Dedifferentiated amniotic fluid mesenchymal stem cell (primary cell): ENCODE measurements around the gene APBA3.

Experiments used
- DNase-seq: peaks from one replicate; pipeline ENCODE4 v3.0.0-alpha.2; 2016; ENCODE audit errors: extremely low spot score

APBA3 gene

GRCh38 chr19:3720349-3720917 is 41.1 kb downstream of the APBA3 start:
- DNase-seq, result no peak

GRCh38 chr19:3719868-3720267 is 41.6 kb downstream of the APBA3 start:
- no peak for DNase-seq

- DNase-seq, result no peak
These were observed 45.3 kb downstream of the APBA3 start for GRCh38 chr19:3716147-3716668.

- no peak for DNase-seq
These were observed 48.6 kb downstream of the APBA3 start for GRCh38 chr19:3712663-3713611.

- DNase-seq, result no peak
These were observed 51.2 kb downstream of the APBA3 start for GRCh38 chr19:3710265-3710812.

GRCh38 chr19:3708207-3708931 is 53.1 kb downstream of the APBA3 start, which contains the start of gene TJP3:
TJP3 (plus strand) TSS chr19:3708384; CDS start chr19:3728433, 20,049 bp downstream.
- no peak for DNase-seq

GRCh38 chr19:3707868-3708206 is 53.7 kb downstream of the APBA3 start:
- DNase-seq, result no peak

GRCh38 chr19:3701200-3701599 is 60.3 kb downstream of the APBA3 start:
- no peak for DNase-seq
